ENCODE results near the gene FCRL6.
A peak's percentile ranks its signal among the peaks of the same experiment; 100 is the strongest.

FCRL6 gene

DNA sequence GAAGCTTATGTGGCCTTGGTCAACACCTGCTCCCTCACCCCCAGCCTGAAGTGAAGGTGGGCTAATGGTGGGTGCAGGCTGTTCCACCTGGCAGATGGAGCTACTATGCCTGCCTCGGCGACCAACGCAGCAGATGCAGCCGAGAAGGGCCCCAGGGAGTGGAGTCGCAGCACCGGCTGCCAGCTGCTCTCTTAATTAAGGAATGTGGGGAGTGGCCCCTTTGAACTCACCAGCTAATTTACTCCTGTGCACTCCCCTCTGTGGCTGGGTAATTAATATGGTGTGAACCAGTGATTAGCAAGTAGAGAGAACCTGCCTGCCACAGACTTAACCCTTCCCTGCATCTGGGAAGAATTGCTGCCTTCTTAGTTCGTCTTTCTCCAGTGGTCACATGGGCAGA lies 21.2 kb downstream of the FCRL6 start:
- ChIA-PET POLR2A (no interaction called here), CTCF (interaction anchor here (1.2 to 2.5 kb wide), 2 partner anchors 25 to 68 kb away, joined by 3 to 15 read pairs; no protein-coding TSS in a partner anchor)
- Histone ChIP-seq H3K36me3 (ENCODE audit: control insufficient read depth in 2 of 2, insufficient read depth in 1 of 2, low read length in 2 of 2) (no peaks in the 10 kb centered on the region), H3K9me3 (ENCODE audit: control insufficient read depth, insufficient read depth, low read depth, low read length) (no peaks in the 10 kb centered on the region), H3K4me3 (ENCODE audit: low read depth, low read length) (no peak overlapping the region), H3K4me1 (ENCODE audit: control insufficient read depth, insufficient read depth, low read length) (no peaks in the 10 kb centered on the region), H3K27ac (ENCODE audit: extremely low read depth, low read depth, low read length) (no peak overlapping the region)
- TF ChIP-seq ZNF529 (tag by site-specific recombination; IDR thresholded peaks at IDR 0.05; ENCODE audit: insufficient replicate concordance) (no peak), ZNF341 (tag by site-specific recombination; IDR thresholded peaks at IDR 0.05; ENCODE audit: low read depth) (peak; percentile 13; the same call in 1 of the 2 replicates), WT1 (tag by site-specific recombination; IDR thresholded peaks at IDR 0.05) (0 out of 2 replicates have a peak, but pooled peaks have one; percentile 49)

GRCh38 chr1:159825564-159825963 lies 23.4 kb downstream of the FCRL6 start:
- no peak overlapping the region for H3K4me3 ChIP-seq (ENCODE audit: low read depth, low read length)
- POLR2A ChIA-PET = no interaction called here
- H3K27ac ChIP-seq (ENCODE audit: extremely low read depth, low read depth, low read length) = no peak overlapping the region
- H3K4me1 ChIP-seq (ENCODE audit: control insufficient read depth, insufficient read depth, low read length) = no peaks in the 10 kb centered on the region
- no peaks in the 10 kb centered on the region for H3K36me3 ChIP-seq (ENCODE audit: control insufficient read depth in 2 of 2, insufficient read depth in 1 of 2, low read length in 2 of 2)
- H3K9me3 ChIP-seq (ENCODE audit: control insufficient read depth, insufficient read depth, low read depth, low read length) = no peaks in the 10 kb centered on the region
- TF ChIP-seq ZBTB20 (tag by site-specific recombination; IDR thresholded peaks at IDR 0.05) = no peak
- no peak for TF ChIP-seq ZNF701 (tag by site-specific recombination; IDR thresholded peaks at IDR 0.05)
- TF ChIP-seq ZNF16 (tag by site-specific recombination; IDR thresholded peaks at IDR 0.05; ENCODE audit: low read depth) = no peak
- no peak for TF ChIP-seq ZNF555 (tag by site-specific recombination; conservative IDR thresholded peaks at IDR 0.05)
- CTCF ChIA-PET = no interaction called here

DNA sequence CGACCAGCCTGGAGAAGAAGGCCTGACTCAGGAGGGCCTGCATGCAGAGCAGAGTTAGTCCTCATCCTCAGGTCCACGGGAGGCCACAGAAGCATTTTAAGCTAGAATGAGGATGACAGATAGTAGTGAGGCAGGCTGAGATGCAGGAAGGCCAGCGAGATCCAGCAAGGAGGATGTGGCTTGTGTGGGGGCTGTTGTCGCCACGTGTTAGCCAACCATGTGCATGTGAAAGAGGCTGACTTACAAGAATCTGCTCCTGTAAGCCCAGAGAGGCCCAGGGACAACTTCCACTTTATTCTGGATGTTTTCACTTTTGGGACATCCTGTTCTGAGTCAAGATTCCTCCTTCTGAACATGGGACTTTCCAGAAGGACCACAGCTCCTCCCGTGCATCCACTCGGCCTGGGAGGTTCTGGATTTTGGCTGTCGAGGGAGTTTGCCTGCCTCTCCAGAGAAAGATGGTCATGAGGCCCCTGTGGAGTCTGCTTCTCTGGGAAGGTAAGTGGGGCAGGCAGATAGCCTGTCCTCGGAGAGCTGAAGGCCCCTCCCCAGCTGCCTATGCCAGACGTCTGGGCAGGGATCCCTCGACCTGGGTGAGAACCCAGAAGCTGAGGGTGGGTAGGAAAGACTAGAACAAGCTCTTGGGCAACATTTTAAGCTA lies 24.4 kb downstream of the FCRL6 start, which contains the start of gene SLAMF8:
Gene SLAMF8 (plus strand): TSS at position 433 of the 661 bp plus-strand sequence. CDS start 26 bp downstream, at position 459.
- CTCF ChIA-PET = interaction anchor here (1.0 kb wide), 1 partner anchor 27 kb away, joined by 4 read pairs; no protein-coding TSS in a partner anchor

More for the DNA sequence above, 24.4 kb downstream of the FCRL6 start, which contains the start of gene SLAMF8:
- no peak within 1 kb of the TSS for H3K4me3 ChIP-seq (ENCODE audit: low read depth, low read length)
- H3K36me3 ChIP-seq (ENCODE audit: control insufficient read depth in 2 of 2, insufficient read depth in 1 of 2, low read length in 2 of 2) = no peaks in the 10 kb centered on the region
- POLR2A ChIA-PET = no interaction called here
- H3K9me3 ChIP-seq (ENCODE audit: control insufficient read depth, insufficient read depth, low read depth, low read length) = no peaks in the 10 kb centered on the region
- no peak for TF ChIP-seq ZXDB (tag by site-specific recombination; IDR thresholded peaks at IDR 0.05)
- TF ChIP-seq, protein P1, sequence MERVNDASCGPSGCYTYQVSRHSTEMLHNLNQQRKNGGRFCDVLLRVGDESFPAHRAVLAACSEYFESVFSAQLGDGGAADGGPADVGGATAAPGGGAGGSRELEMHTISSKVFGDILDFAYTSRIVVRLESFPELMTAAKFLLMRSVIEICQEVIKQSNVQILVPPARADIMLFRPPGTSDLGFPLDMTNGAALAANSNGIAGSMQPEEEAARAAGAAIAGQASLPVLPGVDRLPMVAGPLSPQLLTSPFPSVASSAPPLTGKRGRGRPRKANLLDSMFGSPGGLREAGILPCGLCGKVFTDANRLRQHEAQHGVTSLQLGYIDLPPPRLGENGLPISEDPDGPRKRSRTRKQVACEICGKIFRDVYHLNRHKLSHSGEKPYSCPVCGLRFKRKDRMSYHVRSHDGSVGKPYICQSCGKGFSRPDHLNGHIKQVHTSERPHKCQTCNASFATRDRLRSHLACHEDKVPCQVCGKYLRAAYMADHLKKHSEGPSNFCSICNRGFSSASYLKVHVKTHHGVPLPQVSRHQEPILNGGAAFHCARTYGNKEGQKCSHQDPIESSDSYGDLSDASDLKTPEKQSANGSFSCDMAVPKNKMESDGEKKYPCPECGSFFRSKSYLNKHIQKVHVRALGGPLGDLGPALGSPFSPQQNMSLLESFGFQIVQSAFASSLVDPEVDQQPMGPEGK (tag by site-specific recombination; IDR thresholded peaks at IDR 0.05) = no peak
- TF ChIP-seq, protein P2, sequence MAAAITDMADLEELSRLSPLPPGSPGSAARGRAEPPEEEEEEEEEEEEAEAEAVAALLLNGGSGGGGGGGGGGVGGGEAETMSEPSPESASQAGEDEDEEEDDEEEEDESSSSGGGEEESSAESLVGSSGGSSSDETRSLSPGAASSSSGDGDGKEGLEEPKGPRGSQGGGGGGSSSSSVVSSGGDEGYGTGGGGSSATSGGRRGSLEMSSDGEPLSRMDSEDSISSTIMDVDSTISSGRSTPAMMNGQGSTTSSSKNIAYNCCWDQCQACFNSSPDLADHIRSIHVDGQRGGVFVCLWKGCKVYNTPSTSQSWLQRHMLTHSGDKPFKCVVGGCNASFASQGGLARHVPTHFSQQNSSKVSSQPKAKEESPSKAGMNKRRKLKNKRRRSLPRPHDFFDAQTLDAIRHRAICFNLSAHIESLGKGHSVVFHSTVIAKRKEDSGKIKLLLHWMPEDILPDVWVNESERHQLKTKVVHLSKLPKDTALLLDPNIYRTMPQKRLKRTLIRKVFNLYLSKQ (tag by site-specific recombination; IDR thresholded peaks at IDR 0.05; ENCODE audit: borderline replicate concordance) = no peak
- TF ChIP-seq ZNF23 (tag by site-specific recombination; IDR thresholded peaks at IDR 0.05; ENCODE audit: borderline replicate concordance) = no peak
- TF ChIP-seq ZNF394 (tag by site-specific recombination; IDR thresholded peaks at IDR 0.05; ENCODE audit: borderline replicate concordance) = no peak
- no peak for TF ChIP-seq ZNF610 (tag by site-specific recombination; IDR thresholded peaks at IDR 0.05; ENCODE audit: borderline replicate concordance)
- no peak for TF ChIP-seq GLIS1 (tag by site-specific recombination; IDR thresholded peaks at IDR 0.05)
- TF ChIP-seq ZNF549 (tag by site-specific recombination; IDR thresholded peaks at IDR 0.05) = no peak
- no peak for TF ChIP-seq SCRT2 (tag by site-specific recombination; IDR thresholded peaks at IDR 0.05)
- TF ChIP-seq, protein P3, sequence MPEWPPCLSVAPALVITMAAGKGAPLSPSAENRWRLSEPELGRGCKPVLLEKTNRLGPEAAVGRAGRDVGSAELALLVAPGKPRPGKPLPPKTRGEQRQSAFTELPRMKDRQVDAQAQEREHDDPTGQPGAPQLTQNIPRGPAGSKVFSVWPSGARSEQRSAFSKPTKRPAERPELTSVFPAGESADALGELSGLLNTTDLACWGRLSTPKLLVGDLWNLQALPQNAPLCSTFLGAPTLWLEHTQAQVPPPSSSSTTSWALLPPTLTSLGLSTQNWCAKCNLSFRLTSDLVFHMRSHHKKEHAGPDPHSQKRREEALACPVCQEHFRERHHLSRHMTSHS (tag by site-specific recombination; IDR thresholded peaks at IDR 0.05) = no peak
- no peak for TF ChIP-seq SP3 (tag by site-specific recombination; IDR thresholded peaks at IDR 0.05)
- no peak for TF ChIP-seq ZNF239 (tag by site-specific recombination; IDR thresholded peaks at IDR 0.05)
- TF ChIP-seq ZNF510 (tag by site-specific recombination; IDR thresholded peaks at IDR 0.05; ENCODE audit: insufficient replicate concordance) = no peak
- H3K27ac ChIP-seq (ENCODE audit: extremely low read depth, low read depth, low read length) = no peak within 1 kb of the TSS
- H3K4me1 ChIP-seq (ENCODE audit: control insufficient read depth, insufficient read depth, low read length) = no peaks in the 10 kb centered on the region

Measured in HEK293 (cell line).